HUDEP-2 (cell line): ENCODE data around the gene ST6GALNAC3.

Source experiments
- DNase-seq, 76 experiments: peaks; one replicate each; lab custom pipeline; 2025; ENCODE audit not compliant: unreplicated experiment in 76 of 76; lab: John Stamatoyannopoulos, UW

ST6GALNAC3 gene

DNA sequence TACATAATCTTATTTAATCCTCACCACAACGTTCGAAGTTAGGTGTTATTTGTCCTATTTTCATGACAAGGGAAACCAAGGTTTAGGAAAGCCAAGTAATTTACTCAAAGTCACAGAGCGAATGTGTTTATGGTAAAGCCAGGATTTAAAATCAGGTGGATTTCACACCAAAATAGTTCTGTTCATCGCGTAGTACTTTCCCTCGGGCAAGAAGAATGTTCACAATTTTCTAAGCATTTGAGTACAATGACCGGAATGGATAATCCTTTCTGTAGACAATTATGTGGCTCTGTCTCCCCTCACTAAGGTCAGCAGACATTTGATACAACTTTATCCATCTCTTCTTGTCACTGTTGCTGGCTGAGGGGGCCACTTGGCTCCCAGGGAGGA lies 204.2 kb downstream of the ST6GALNAC3 start:
- DNase-seq, result no peak

GRCh38 chr1:76279101-76279748 lies 204.7 kb downstream of the ST6GALNAC3 start:
- DNase-seq, result no peak

GRCh38 chr1:76281306-76281705 lies 206.8 kb downstream of the ST6GALNAC3 start:
- DNase-seq, result no peak

GRCh38 chr1:76284842-76285241 lies 210.3 kb downstream of the ST6GALNAC3 start:
- no peak for DNase-seq

DNA sequence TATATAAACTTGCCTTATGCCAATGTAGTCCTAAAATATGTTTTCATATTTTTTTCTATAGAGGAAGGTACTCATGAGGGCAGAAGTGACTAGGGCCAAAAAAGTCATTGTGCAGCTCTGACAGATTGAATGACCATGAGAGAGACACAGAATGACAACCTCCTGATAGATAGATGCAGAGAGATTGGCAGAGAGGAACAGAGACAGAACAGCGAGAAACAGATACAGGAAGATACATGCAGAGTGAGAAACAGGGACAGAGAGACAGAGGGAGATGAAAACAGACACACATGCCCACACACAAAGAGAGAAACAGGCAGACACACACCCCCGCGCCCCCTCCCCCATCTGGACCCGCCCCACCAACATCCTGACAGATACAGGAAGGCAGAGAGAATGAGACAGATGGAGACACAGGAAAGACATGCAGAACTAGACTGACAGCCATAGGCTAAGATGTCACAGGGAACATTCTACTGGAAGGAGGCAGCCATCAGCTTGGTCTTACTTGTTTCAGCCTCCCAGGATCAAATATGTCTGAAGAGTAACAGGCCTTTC lies 211.1 kb downstream of the ST6GALNAC3 start:
- no peak for DNase-seq

DNA sequence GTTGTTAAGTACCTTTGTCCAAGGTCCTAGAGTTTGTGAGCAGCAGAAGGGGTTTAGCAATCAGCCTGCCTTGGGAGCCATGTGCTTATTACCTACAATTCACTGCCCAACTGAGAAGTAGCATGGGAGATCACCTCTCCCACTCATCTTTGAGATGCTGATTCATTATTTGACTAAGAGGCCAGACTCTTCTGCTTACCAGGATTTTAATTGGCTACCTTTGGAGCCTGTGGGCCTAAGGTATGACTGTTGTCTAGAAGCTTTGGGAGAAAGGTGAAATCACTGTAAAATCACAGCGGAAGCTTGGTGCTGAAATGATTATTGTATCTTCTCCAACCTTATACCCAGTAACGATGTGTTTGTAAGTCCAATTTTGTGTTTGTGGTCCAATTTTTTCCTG lies 213.4 kb downstream of the ST6GALNAC3 start:
- no peak for DNase-seq

DNA sequence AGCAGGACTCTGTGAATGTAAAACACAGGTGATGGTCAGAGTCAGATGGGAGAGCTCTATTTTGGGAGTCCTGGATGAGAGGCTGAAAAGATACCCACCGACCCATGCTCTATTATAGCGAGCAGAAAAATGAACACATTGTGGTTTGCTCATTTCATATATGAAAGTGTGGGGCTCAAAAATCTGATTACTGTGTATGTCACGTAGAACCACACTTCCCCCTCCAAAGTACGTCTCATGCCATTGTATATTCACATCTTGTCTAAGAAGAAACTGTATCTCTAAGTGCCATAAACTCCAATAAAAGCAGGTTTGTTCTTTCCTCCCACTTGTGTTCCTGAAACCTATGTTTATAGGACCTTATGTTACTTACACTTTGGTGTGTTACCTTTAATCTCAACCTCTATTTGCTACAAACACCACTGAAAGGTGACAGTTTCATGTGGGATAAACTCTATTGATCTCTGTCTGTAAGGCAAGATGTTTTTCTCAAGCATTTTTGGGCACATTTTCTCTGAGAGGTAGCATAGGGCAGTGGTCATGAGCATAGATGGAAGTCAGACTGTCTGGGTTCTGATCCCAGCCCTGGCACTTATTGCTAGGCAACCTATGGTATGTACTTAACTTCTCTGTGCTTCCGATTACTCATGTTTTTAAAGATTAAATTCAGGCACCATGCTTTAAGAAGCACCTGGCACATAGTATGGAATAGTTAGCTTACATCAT lies 214.4 kb downstream of the ST6GALNAC3 start:
- DNase-seq, result no peak

GRCh38 chr1:76289692-76290091 lies 215.1 kb downstream of the ST6GALNAC3 start:
- DNase-seq, result no peak

GRCh38 chr1:76290271-76290670 lies 215.7 kb downstream of the ST6GALNAC3 start:
- DNase-seq, result no peak

GRCh38 chr1:76291191-76291590 lies 216.6 kb downstream of the ST6GALNAC3 start:
- DNase-seq, result no peak

DNA sequence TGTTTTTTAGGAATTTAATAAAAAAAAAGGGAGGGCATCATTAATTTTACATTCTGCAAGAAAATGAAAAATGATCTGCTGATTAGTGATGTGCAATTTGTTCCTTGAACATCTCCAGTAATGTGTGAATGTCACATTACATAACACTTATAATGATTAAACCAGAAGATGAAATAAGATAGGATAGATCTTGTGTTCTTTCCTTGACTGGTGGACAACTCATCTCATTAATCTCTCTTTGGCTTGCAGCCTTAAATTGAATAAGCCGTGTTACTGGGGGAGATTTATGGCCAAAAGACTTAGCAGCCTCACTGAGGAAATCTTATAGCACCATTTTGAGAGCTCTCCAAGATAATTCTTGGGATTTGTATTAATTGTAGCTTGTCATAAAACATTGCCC lies 217.2 kb downstream of the ST6GALNAC3 start:
- DNase-seq, result no peak

- DNase-seq, result no peak
Observed at GRCh38 chr1:76292418-76293184, 218.1 kb downstream of the ST6GALNAC3 start.

DNA sequence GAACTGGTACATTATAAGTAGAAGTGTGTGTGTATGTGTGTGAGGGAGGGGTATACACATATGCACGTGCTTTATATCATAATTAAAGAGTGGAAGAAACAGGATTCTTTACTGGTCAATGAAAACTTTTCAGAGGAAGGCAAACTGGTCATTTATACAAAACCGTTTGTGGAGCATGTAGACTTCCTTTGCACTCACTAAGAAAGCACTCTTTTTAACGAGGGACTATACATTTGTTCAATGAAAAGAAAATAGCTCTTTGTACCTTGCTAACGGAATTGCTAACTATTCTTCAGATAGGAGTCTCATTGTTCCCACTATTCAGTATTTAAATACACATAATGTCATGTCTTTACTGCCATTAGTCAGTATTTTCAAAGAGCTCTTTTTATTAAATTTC lies 219.3 kb downstream of the ST6GALNAC3 start:
- DNase-seq, result no peak

DNA sequence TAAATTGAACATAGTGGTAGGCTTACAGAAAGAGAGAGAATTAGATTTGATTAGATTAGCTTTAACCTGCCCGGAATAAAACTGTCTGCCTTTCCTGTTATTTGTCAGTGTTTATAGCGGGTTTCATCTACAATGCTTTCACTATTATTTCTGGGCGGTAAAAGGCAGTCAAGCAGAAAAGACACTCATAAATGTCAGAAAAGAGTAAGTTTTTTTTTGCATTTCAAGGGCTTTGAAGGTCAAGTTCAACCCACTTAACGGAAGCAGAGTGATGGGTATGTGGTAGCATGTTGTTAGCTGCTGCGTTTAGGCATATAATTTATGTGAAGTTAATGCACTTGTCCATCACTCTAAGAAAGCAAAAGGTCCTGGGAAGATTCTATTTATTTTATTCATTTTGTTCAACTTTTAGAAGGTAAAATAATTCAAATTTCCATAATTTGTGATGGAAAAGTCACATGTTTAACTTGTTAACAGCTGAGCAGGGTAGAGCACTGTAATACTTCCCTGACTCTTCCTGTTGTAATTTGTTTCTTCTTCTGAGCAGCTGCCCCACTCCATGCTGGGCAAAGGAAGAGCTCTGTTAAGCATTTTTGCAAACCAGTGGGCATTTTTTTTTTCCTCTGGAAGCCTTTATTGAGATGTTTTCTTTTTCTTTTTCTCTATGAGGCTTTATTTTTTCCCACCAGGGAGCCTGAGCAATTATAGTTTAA lies 220.1 kb downstream of the ST6GALNAC3 start:
- DNase-seq, result no peak

DNA sequence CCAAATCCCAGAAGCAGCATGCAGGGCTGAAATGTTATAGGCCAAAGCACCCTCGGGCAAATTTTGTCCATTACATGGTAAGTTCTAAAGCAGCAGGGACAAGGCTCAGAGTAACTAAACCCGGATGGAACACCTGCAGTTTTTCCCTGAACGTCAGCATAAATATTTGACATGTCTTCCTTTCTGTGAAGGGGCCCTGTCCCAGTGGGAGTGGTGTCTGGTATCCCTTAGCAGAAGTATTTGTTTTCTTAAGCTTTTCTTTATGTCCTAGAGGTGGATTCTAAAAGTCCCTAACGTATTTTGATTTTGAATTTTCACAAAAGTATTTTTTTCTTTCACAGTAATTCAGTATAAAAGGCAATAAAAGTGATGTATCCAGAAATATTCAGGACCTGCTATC lies 223.9 kb downstream of the ST6GALNAC3 start:
- no peak for DNase-seq

DNA sequence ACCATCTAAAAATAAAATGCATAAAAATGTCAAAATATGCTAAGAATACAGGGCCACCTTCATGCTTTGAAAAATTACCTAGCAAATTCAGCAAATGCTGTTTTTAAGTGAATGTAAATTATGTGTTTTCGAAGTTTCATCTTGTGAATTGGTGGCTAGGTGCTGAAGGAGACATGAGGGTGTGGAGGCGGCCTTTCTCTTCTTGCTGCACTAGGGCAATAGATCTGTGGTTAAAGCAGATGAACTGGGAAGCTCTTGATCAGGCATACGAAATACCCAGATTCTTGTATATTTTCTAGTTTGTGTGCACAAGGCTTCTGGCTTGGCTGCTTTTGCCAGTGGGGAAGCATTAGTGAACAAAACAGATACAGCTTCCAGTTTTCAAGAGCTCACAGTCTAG lies 224.5 kb downstream of the ST6GALNAC3 start:
- no peak for DNase-seq

DNA sequence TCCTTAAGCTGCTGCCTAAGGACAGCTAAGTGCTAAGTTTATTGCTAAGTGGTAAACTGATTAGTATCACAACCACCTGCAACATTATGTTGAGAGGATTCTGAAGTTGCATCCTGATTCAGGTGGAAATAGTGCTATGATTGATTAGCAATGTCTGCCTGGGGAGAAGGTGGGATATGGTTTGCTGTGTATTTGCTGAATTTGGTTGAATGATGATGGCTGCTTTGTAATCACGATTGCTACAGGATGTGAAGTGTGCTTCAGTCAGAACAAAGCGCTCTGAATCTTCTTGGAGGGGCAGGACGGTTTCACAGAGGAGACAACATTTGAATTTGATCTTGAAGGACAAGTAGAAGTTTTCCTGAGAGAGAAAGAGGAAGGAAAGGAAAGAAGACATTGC lies 226.0 kb downstream of the ST6GALNAC3 start:
- no peak for DNase-seq

DNA sequence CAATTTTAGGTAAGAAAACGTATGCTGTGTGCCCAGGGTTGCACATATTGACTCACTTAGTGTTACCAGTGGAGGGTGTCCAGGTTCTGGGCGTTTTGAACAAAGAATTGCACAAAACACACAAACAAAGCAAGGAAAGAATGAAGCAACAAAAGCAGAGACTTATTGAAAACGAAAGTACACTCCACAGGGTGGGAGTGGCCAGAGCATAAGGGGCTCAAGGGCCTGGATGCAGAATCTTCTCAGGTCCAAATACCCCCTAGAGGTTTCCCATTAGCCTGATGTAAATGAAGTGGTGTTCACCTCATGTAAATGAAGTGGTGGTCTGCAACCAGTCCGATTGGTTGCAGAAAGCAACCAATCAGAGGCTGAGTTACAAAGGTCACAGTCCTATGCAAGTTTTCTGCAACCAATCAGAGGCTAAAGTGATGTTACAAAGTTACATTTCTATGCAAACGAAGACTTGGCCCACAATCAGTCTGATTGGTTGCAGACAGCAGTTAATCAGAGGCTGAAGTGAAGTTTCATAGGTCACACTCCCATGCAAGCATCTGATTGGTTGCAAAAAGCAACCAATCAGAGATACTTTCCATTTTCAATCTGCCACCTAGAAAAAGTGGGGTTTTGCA lies 228.3 kb downstream of the ST6GALNAC3 start:
- DNase-seq, result no peak

DNA sequence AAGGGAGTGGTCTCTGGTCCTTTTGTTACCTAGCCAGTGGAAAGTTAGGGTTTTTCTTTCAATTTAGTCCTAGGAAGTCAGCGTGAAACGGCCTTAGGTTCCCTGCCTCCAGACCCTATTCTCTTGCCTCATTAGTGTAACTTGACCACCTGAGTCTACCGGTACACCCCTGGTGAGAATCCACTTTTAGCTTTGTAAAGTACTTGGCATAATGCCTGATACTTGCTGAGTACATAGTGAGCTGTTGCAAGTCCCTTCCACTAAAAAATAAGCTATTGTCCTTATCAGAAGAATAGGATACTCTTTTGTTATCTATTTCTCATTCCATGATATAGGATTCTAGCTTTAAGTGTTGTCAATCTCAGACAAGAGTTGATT lies 228.8 kb downstream of the ST6GALNAC3 start:
- no peak for DNase-seq

GRCh38 chr1:76313304-76313703 lies 238.8 kb downstream of the ST6GALNAC3 start:
- no peak for DNase-seq
